DND-41 (cell line): Measurements from ENCODE around the gene SLC52A3.

ENCODE experiments used
- ATAC-seq: fragments of 200-7000 bp; cut with Tn5 transposase; 3 replicates; pipeline ENCODE4 v1.9.1; 2021; ENCODE audit warnings: low read depth; ENCODE audit not compliant: insufficient read depth
- DNase-seq: peaks from one replicate; pipeline ENCODE4 v3.0.0-alpha.2; 2020
- H2AFZ ChIP-seq: 2 replicates; pipeline ENCODE4 v1.6.0; 2012; ENCODE audit warnings: low read depth, low read length
- H3K27ac ChIP-seq: 2 replicates; pipeline ENCODE4 v1.5.1; 2012; ENCODE audit warnings: low read length, inconsistent platforms
- H3K27me3 ChIP-seq: fragments of 200-600 bp; sonication (generic); 2 replicates; pipeline ENCODE4 v1.6.0; 2012; ENCODE audit warnings: low read length, mild to moderate bottlenecking, inconsistent platforms; ENCODE audit not compliant: insufficient read depth, poor library complexity
- H3K36me3 ChIP-seq: 2 replicates; pipeline ENCODE4 v1.5.1; 2012; ENCODE audit warnings: low read length, inconsistent platforms; ENCODE audit not compliant: insufficient read depth
- H3K4me1 ChIP-seq: 2 replicates; pipeline ENCODE4 v1.5.1; 2012; ENCODE audit warnings: mild to moderate bottlenecking, low read length; ENCODE audit not compliant: insufficient read depth
- H3K4me2 ChIP-seq: 2 replicates; pipeline ENCODE4 v1.6.0; 2012; ENCODE audit warnings: mild to moderate bottlenecking, moderate library complexity, low read length, inconsistent platforms; ENCODE audit not compliant: insufficient read depth
- H3K4me3 ChIP-seq, 2 experiments: fragments of 200-600 bp in 1 of 2; shearing (Covaris generic) in 1 of 2; 2 replicates each; pipeline ENCODE4 v1.5.1; 2012 to 2016; ENCODE audit warnings: inconsistent platforms in 2 of 2, low read length in 2 of 2, mild to moderate bottlenecking in 2 of 2, low read depth in 1 of 2, moderate library complexity in 1 of 2
- H3K79me2 ChIP-seq: 2 replicates; pipeline ENCODE4 v1.6.0; 2012; ENCODE audit warnings: low read length, inconsistent platforms; ENCODE audit not compliant: insufficient read depth
- H3K9ac ChIP-seq: 2 replicates; pipeline ENCODE4 v1.6.0; 2012; ENCODE audit warnings: low read depth, mild to moderate bottlenecking, inconsistent platforms, low read length, moderate library complexity
- H3K9me3 ChIP-seq: 2 replicates; pipeline ENCODE4 v1.5.1; 2012; ENCODE audit warnings: low read length, moderate library complexity, mild to moderate bottlenecking, inconsistent platforms; ENCODE audit not compliant: insufficient read depth, severe bottlenecking
- H4K20me1 ChIP-seq: 2 replicates; pipeline ENCODE4 v1.6.0; 2012; ENCODE audit warnings: low read length; ENCODE audit not compliant: insufficient read depth
- CTCF ChIP-seq: IDR thresholded peaks from 2 replicates; pipeline ENCODE4 v1.5.1; 2012; ENCODE audit warnings: borderline replicate concordance, low read length, moderate library complexity, mild to moderate bottlenecking; ENCODE audit not compliant: poor library complexity, severe bottlenecking; ENCODE audit errors: extremely low read depth
- EZH2 ChIP-seq: IDR thresholded peaks from 3 replicates; pipeline ENCODE4 v1.6.1; 2012; ENCODE audit warnings: borderline replicate concordance, low read depth, mild to moderate bottlenecking, moderate library complexity, low read length, inconsistent platforms; ENCODE audit not compliant: severe bottlenecking

SLC52A3 gene

GRCh38 chr20:721876-722275 lies 46.4 kb downstream of the SLC52A3 start:
- ATAC-seq = no peak
- no peak for TF ChIP-seq EZH2
- TF ChIP-seq CTCF = no peak
- Histone ChIP-seq H4K20me1 (peaks cover 3% of the 10 kb centered on the region; the same call in 1 of the 2 replicates), H3K27me3 (peaks cover 17% of the 10 kb centered on the region), H3K79me2 (no peaks in the 10 kb centered on the region), H3K36me3 (no peaks in the 10 kb centered on the region), H3K4me1 (no peaks in the 10 kb centered on the region), H3K9ac (no peak overlapping the region), H3K4me3 (no peak overlapping the region), H3K27ac (no peak overlapping the region), H3K4me2 (no peak overlapping the region), H2AFZ (no peak overlapping the region), H3K9me3 (no peaks in the 10 kb centered on the region)
- DNase-seq = no peak

GRCh38 chr20:719816-720215 lies 48.5 kb downstream of the SLC52A3 start:
- Histone ChIP-seq H3K9me3 (no peaks in the 10 kb centered on the region), H3K36me3 (no peaks in the 10 kb centered on the region), H3K79me2 (no peaks in the 10 kb centered on the region), H3K9ac (no peak overlapping the region), H3K4me3 (no peak overlapping the region), H4K20me1 (peaks cover 3% of the 10 kb centered on the region; the same call in 1 of the 2 replicates), H3K4me2 (no peak overlapping the region), H3K27me3 (peaks cover 17% of the 10 kb centered on the region), H2AFZ (no peak overlapping the region), H3K27ac (no peak overlapping the region), H3K4me1 (no peaks in the 10 kb centered on the region)
- no peak for TF ChIP-seq CTCF
- TF ChIP-seq EZH2 = no peak
- DNase-seq (no peak), ATAC-seq (no peak)

- Histone ChIP-seq H3K27ac (no peak overlapping the region), H4K20me1 (peaks cover 3% of the 10 kb centered on the region; the same call in 1 of the 2 replicates), H3K36me3 (no peaks in the 10 kb centered on the region), H3K27me3 (peaks cover 17% of the 10 kb centered on the region), H3K4me1 (no peaks in the 10 kb centered on the region), H3K4me2 (no peak overlapping the region), H3K9me3 (peaks cover 3% of the 10 kb centered on the region), H2AFZ (no peak overlapping the region), H3K4me3 (no peak overlapping the region), H3K9ac (no peak overlapping the region), H3K79me2 (no peaks in the 10 kb centered on the region)
- no peak for ATAC-seq
- no peak for DNase-seq
- TF ChIP-seq CTCF (no peak), EZH2 (no peak)
Observed at GRCh38 chr20:719068-719467, 49.2 kb downstream of the SLC52A3 start.

GRCh38 chr20:717832-718231 lies 50.5 kb downstream of the SLC52A3 start:
- Histone ChIP-seq H3K4me1 (no peaks in the 10 kb centered on the region), H3K9ac (no peak overlapping the region), H3K27me3 (peaks cover 15% of the 10 kb centered on the region), H3K4me3 (no peak overlapping the region), H3K79me2 (no peaks in the 10 kb centered on the region), H2AFZ (no peak overlapping the region), H3K4me2 (no peak overlapping the region), H3K27ac (no peak overlapping the region), H3K9me3 (peaks cover 12% of the 10 kb centered on the region), H3K36me3 (no peaks in the 10 kb centered on the region), H4K20me1 (no peaks in the 10 kb centered on the region)
- TF ChIP-seq CTCF (no peak), EZH2 (no peak)
- ATAC-seq (no peak), DNase-seq (no peak)
